Measurements from ENCODE around the gene SEMA6C.
A peak's percentile ranks its signal among the peaks of the same experiment; 100 is the strongest.
"Not testable (repeated sequence)": the region's sequence is repeated elsewhere in the genome, so short reads cannot be mapped to it uniquely, and the experiment has no call there.

Gene SEMA6C

GRCh38 chr1:151130987-151131586, 15.3 kb downstream of the SEMA6C start:
- Mint-ChIP-seq H3K4me3 (peak overlapping the region; percentile 77), H3K27me3 (no peaks in the 10 kb centered on the region), H3K36me3 (ENCODE audit: low read depth) (no peaks in the 10 kb centered on the region), H3K4me1 (peaks cover 12% of the 10 kb centered on the region), H3K27ac (peak overlapping the region; percentile 81), H3K9me3 (no peaks in the 10 kb centered on the region)
- ATAC-seq (peak; percentile 99), DNase-seq (peak; percentile 83)

- ATAC-seq: no peak
- Mint-ChIP-seq H3K36me3 (ENCODE audit: low read depth) (peaks cover 3% of the 10 kb centered on the region), H3K27me3 (no peaks in the 10 kb centered on the region), H3K4me3 (no peak overlapping the region), H3K4me1 (peaks cover 12% of the 10 kb centered on the region), H3K9me3 (no peaks in the 10 kb centered on the region), H3K27ac (no peak overlapping the region)
- no peak for DNase-seq
These were observed 17.6 kb downstream of the SEMA6C start for GRCh38 chr1:151128800-151129199.

- peaks cover 3% of the 10 kb centered on the region for H3K36me3 Mint-ChIP-seq (ENCODE audit: low read depth)
- no peak overlapping the region for H3K4me3 Mint-ChIP-seq
- H3K9me3 Mint-ChIP-seq: no peaks in the 10 kb centered on the region
- no peaks in the 10 kb centered on the region for H3K4me1 Mint-ChIP-seq
- H3K27ac Mint-ChIP-seq: no peak overlapping the region
- ATAC-seq (no peak), DNase-seq (no peak)
- no peaks in the 10 kb centered on the region for H3K27me3 Mint-ChIP-seq
These were observed 21.5 kb downstream of the SEMA6C start for GRCh38 chr1:151124763-151125403.

GRCh38 chr1:151113877-151114276, 32.6 kb downstream of the SEMA6C start:
- Mint-ChIP-seq H3K27me3 (no peaks in the 10 kb centered on the region), H3K4me1 (no peaks in the 10 kb centered on the region), H3K9me3 (no peaks in the 10 kb centered on the region), H3K27ac (no peak overlapping the region), H3K36me3 (ENCODE audit: low read depth) (peaks cover 10% of the 10 kb centered on the region), H3K4me3 (no peak overlapping the region)
- ATAC-seq (no peak), DNase-seq (no peak)

GRCh38 chr1:151108331-151108730, 38.1 kb downstream of the SEMA6C start:
- DNase-seq: no peak

GRCh38 chr1:151106894-151107293, 39.5 kb downstream of the SEMA6C start:
- H3K4me1 Mint-ChIP-seq: peaks cover 3% of the 10 kb centered on the region
- no peak for DNase-seq

More at GRCh38 chr1:151108331-151108730, 38.1 kb downstream of the SEMA6C start:
- H3K36me3 Mint-ChIP-seq (ENCODE audit: low read depth): peaks cover 10% of the 10 kb centered on the region
- peaks cover 3% of the 10 kb centered on the region for H3K4me1 Mint-ChIP-seq
- no peaks in the 10 kb centered on the region for H3K27me3 Mint-ChIP-seq
- H3K4me3 Mint-ChIP-seq: no peak overlapping the region
- no peak for ATAC-seq
- no peak overlapping the region for H3K27ac Mint-ChIP-seq
- H3K9me3 Mint-ChIP-seq: no peaks in the 10 kb centered on the region

GRCh38 chr1:151104630-151105029, 41.8 kb downstream of the SEMA6C start:
- H3K36me3 Mint-ChIP-seq (ENCODE audit: low read depth): peaks cover 6% of the 10 kb centered on the region
- H3K27ac Mint-ChIP-seq: no peak overlapping the region
- H3K4me1 Mint-ChIP-seq: peaks cover 3% of the 10 kb centered on the region
- H3K27me3 Mint-ChIP-seq: no peaks in the 10 kb centered on the region
- no peaks in the 10 kb centered on the region for H3K9me3 Mint-ChIP-seq
- no peak overlapping the region for H3K4me3 Mint-ChIP-seq
- ATAC-seq (no peak), DNase-seq (no peak)

More at GRCh38 chr1:151106894-151107293, 39.5 kb downstream of the SEMA6C start:
- H3K27ac Mint-ChIP-seq: no peak overlapping the region
- H3K27me3 Mint-ChIP-seq: no peaks in the 10 kb centered on the region
- no peak for ATAC-seq
- H3K9me3 Mint-ChIP-seq: no peaks in the 10 kb centered on the region
- no peak overlapping the region for H3K4me3 Mint-ChIP-seq
- H3K36me3 Mint-ChIP-seq (ENCODE audit: low read depth): peaks cover 10% of the 10 kb centered on the region

GRCh38 chr1:151098126-151098525, 48.3 kb downstream of the SEMA6C start:
- no peak overlapping the region for H3K4me3 Mint-ChIP-seq
- no peak for ATAC-seq
- no peak for DNase-seq
- H3K27me3 Mint-ChIP-seq: no peaks in the 10 kb centered on the region
- H3K36me3 Mint-ChIP-seq (ENCODE audit: low read depth): peaks cover 2% of the 10 kb centered on the region
- H3K4me1 Mint-ChIP-seq: no peaks in the 10 kb centered on the region
- no peaks in the 10 kb centered on the region for H3K9me3 Mint-ChIP-seq
- H3K27ac Mint-ChIP-seq: no peak overlapping the region

- H3K9me3 Mint-ChIP-seq; DNase-seq; H3K4me3 Mint-ChIP-seq; H3K27me3 Mint-ChIP-seq; H3K27ac Mint-ChIP-seq; H3K4me1 Mint-ChIP-seq; ATAC-seq; H3K36me3 Mint-ChIP-seq (ENCODE audit: low read depth): not testable (repeated sequence)
These were observed 49.0 kb downstream of the SEMA6C start for GRCh38 chr1:151097426-151097825.

- Mint-ChIP-seq H3K36me3 (ENCODE audit: low read depth) (no peaks in the 10 kb centered on the region), H3K4me3 (no peak overlapping the region), H3K27me3 (no peaks in the 10 kb centered on the region), H3K4me1 (no peaks in the 10 kb centered on the region), H3K9me3 (no peaks in the 10 kb centered on the region), H3K27ac (no peak overlapping the region)
- DNase-seq: no peak
- ATAC-seq: no peak
These were observed 60.4 kb downstream of the SEMA6C start for GRCh38 chr1:151085953-151086559.
